H9 (cell line): Measurements from ENCODE around the gene MORN1. TPM values are rescaled to one million over a fixed set of nuclear protein-coding genes. Genes with fewer than 3 reads are reported as not detected.

Experiments
- DNase-seq: peaks from one replicate; pipeline ENCODE4 v3.0.0-alpha.2; 2017
- H2AFZ ChIP-seq: one replicate; pipeline ENCODE4 v1.6.1; 2013; ENCODE audit warnings: mild to moderate bottlenecking, low read length, control low read depth, moderate library complexity
- H2AK5ac ChIP-seq: 2 replicates; pipeline ENCODE4 v1.6.1; 2013; ENCODE audit warnings: low read length, control low read depth, mixed read lengths; ENCODE audit not compliant: insufficient read length
- H2BK120ac ChIP-seq: one replicate; pipeline ENCODE4 v1.6.1; 2013; ENCODE audit warnings: low read depth, mild to moderate bottlenecking, low read length, control low read depth, inconsistent platforms; ENCODE audit not compliant: poor library complexity, severe bottlenecking
- H2BK12ac ChIP-seq: 2 replicates; pipeline ENCODE4 v1.6.1; 2013; ENCODE audit warnings: low read length, control low read depth, mixed read lengths, low read depth; ENCODE audit not compliant: insufficient read length
- H2BK15ac ChIP-seq: 2 replicates; pipeline ENCODE4 v1.6.1; 2013; ENCODE audit warnings: low read depth, low read length, control low read depth
- H2BK20ac ChIP-seq: one replicate; pipeline ENCODE4 v1.6.1; 2013; ENCODE audit warnings: low read depth, mild to moderate bottlenecking, low read length, control low read depth, inconsistent platforms; ENCODE audit not compliant: poor library complexity, severe bottlenecking
- H2BK5ac ChIP-seq: 2 replicates; pipeline ENCODE4 v1.6.1; 2013; ENCODE audit warnings: low read length, control low read depth, mixed read lengths; ENCODE audit not compliant: insufficient read length
- H3K14ac ChIP-seq: 2 replicates; pipeline ENCODE4 v1.6.1; 2013; ENCODE audit warnings: low read length, control low read depth; ENCODE audit not compliant: insufficient read depth
- H3K18ac ChIP-seq: 2 replicates; pipeline ENCODE4 v1.6.1; 2013; ENCODE audit warnings: low read depth, mild to moderate bottlenecking, mixed read lengths, low read length, control low read depth; ENCODE audit not compliant: insufficient read length
- H3K23ac ChIP-seq: 2 replicates; pipeline ENCODE4 v1.6.1; 2013; ENCODE audit warnings: low read length, control low read depth, mixed read lengths, low read depth; ENCODE audit not compliant: insufficient read length
- H3K23me2 ChIP-seq: 2 replicates; pipeline ENCODE4 v1.6.1; 2013; ENCODE audit warnings: low read depth, mild to moderate bottlenecking, mixed read lengths, low read length, control low read depth; ENCODE audit not compliant: insufficient read length, poor library complexity, severe bottlenecking
- H3K27ac ChIP-seq: 2 replicates; pipeline ENCODE4 v1.5.1; 2013; ENCODE audit warnings: low read length, control low read depth, mixed read lengths, low read depth; ENCODE audit not compliant: insufficient read length
- H3K27me3 ChIP-seq: 2 replicates; pipeline ENCODE4 v1.6.1; 2013; ENCODE audit warnings: low read length, control low read depth, inconsistent platforms; ENCODE audit not compliant: insufficient read depth
- H3K4ac ChIP-seq: 2 replicates; pipeline ENCODE4 v1.6.1; 2013; ENCODE audit warnings: low read depth, mild to moderate bottlenecking, control low read depth, inconsistent platforms, low read length, moderate library complexity
- H3K4me1 ChIP-seq: 2 replicates; pipeline ENCODE4 v1.6.1; 2013; ENCODE audit warnings: low read length, control low read depth, inconsistent platforms; ENCODE audit not compliant: insufficient read depth
- H3K4me2 ChIP-seq: 2 replicates; pipeline ENCODE4 v1.6.1; 2013; ENCODE audit warnings: low read length, control low read depth, mixed read lengths; ENCODE audit not compliant: insufficient read length, insufficient read depth
- H3K56ac ChIP-seq: 2 replicates; pipeline ENCODE4 v1.6.1; 2013; ENCODE audit warnings: low read depth, mild to moderate bottlenecking, mixed read lengths, low read length, control low read depth; ENCODE audit not compliant: insufficient read length
- H3K79me1 ChIP-seq: 2 replicates; pipeline ENCODE4 v1.6.1; 2013; ENCODE audit warnings: low read depth, mild to moderate bottlenecking, moderate library complexity, low read length, control low read depth, inconsistent platforms; ENCODE audit not compliant: insufficient read depth, poor library complexity, severe bottlenecking
- H3K79me2 ChIP-seq: 2 replicates; pipeline ENCODE4 v1.6.1; 2013; ENCODE audit warnings: low read length, control low read depth, inconsistent platforms; ENCODE audit not compliant: insufficient read depth
- H3K9ac ChIP-seq: 2 replicates; pipeline ENCODE4 v1.6.1; 2013; ENCODE audit warnings: low read length, control low read depth, mixed read lengths; ENCODE audit not compliant: insufficient read length; ENCODE audit errors: extremely low read depth
- H3K9me3 ChIP-seq: one replicate; pipeline ENCODE4 v1.6.1; 2013; ENCODE audit warnings: low read depth, low read length, inconsistent platforms; ENCODE audit not compliant: control insufficient read depth
- H3T11ph ChIP-seq: one replicate; pipeline ENCODE4 v1.6.1; 2013; ENCODE audit warnings: mild to moderate bottlenecking, low read length, control low read depth, inconsistent platforms
- H4K20me1 ChIP-seq: one replicate; pipeline ENCODE4 v1.6.1; 2013; ENCODE audit not compliant: control insufficient read depth, insufficient read length, insufficient read depth
- H4K5ac ChIP-seq: 2 replicates; pipeline ENCODE4 v1.6.1; 2013; ENCODE audit warnings: low read depth, mild to moderate bottlenecking, mixed read lengths, low read length, control low read depth; ENCODE audit not compliant: insufficient read length
- H4K8ac ChIP-seq: replicated peaks from 2 replicates; pipeline ENCODE4 v1.6.1; 2013; ENCODE audit warnings: low read length, control low read depth, mixed read lengths, low read depth; ENCODE audit not compliant: insufficient read length
- H4K91ac ChIP-seq: 2 replicates; pipeline ENCODE4 v1.6.1; 2013; ENCODE audit warnings: low read depth, mild to moderate bottlenecking, moderate library complexity, mixed read lengths, low read length, control low read depth; ENCODE audit not compliant: insufficient read length
- H3K27ac Mint-ChIP-seq, 3 experiments: 2 replicates in 2 of 3; 3 replicates in 1 of 3; pipeline ENCODE4 v1.8.0; 2020 to 2021; ENCODE audit warnings: mixed read lengths in 3 of 3, mild to moderate bottlenecking in 1 of 3, moderate library complexity in 1 of 3
- H3K27me3 Mint-ChIP-seq: 2 replicates; pipeline ENCODE4 v1.8.0; 2021; ENCODE audit warnings: low read depth, mild to moderate bottlenecking, moderate library complexity, mixed read lengths
- H3K36me3 Mint-ChIP-seq, 3 experiments: 2 replicates in 2 of 3; 3 replicates in 1 of 3; pipeline ENCODE4 v1.8.0; 2020 to 2021; ENCODE audit warnings: low read depth in 3 of 3, mixed read lengths in 3 of 3; ENCODE audit not compliant: insufficient read depth in 1 of 3
- H3K4me1 Mint-ChIP-seq, 2 experiments: 2 replicates each; pipeline ENCODE4 v1.8.0; 2020; ENCODE audit warnings: mixed read lengths in 2 of 2
- H3K4me3 Mint-ChIP-seq, 2 experiments: 2 replicates in 1 of 2; 3 replicates in 1 of 2; pipeline ENCODE4 v1.8.0; 2020 to 2021; ENCODE audit warnings: mild to moderate bottlenecking in 2 of 2, mixed read lengths in 2 of 2, moderate library complexity in 1 of 2
- H3K9me3 Mint-ChIP-seq, 2 experiments: 2 replicates in 1 of 2; 3 replicates in 1 of 2; pipeline ENCODE4 v1.8.0; 2020; ENCODE audit warnings: mild to moderate bottlenecking in 2 of 2, mixed read lengths in 2 of 2, moderate library complexity in 1 of 2
- WGBS: extraction: QIAGEN DNeasy Blood & Tissue Kit; methylation state at CpG from one replicate; pipeline ENCODE4 v1.1.7; 2013; ENCODE audit warnings: missing lambda C conversion rate, low lambda C conversion rate, mixed read lengths; ENCODE audit not compliant: insufficient read length; ENCODE audit errors: extremely low coverage; 5-methylcytosine and 5-hydroxymethylcytosine counted together
- total RNA-seq: library from RNA; stranded (reverse); gene quantifications from 2 replicates; pipeline ENCODE4 v1.2.1, GENCODE V29; 2021
- TF ChIP-seq, protein P1 (sequence below): fragments of 200-600 bp; sonication (generic); conservative IDR thresholded peaks from 3 replicates; pipeline ENCODE4 v1.8.0; 2021; ENCODE audit warnings: antibody characterized with exemption, mild to moderate bottlenecking

The MORN1 gene
- total RNA-seq, 1 experiment from 2014 or later, result 12.7 TPM

DNA sequence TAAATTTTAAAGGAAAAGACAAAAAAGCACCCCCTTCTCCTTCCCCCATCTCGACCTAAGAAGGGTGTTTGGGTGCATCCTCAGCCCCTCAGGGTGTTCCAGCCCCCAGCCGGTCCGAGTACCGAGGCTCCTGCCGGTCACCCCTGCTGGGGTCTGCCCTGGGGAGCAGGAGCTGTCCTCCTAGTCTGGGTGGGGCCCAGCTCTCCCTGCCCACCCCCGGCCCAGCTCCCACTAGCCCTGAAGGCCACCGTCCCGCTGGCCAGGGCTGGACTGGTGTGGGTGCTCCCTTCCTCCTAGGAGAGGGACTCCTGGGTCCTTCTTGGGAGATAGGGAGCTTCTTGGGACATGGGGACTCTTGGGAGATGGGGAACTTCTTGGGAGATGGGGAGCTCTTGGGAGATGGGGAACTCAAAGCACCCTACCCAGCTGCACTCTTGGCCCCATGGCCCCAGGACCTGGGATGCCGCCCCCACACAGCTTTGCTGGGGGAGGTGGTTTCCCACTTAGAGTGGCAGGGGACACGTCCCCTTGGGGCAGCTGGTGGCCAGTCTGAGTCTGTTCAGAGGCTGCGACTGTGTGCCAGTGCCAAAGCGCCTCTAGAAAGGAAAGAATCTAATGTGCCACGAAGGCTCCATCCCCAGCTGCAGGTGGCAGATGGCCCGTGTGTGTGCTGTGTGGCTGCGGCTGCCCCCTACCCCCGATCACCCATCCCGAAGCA is 44.5 kb downstream of the MORN1 start:
- no peak overlapping the region for H2AK5ac ChIP-seq
- no peak overlapping the region for H4K91ac ChIP-seq
- no peak overlapping the region for H2AFZ ChIP-seq
- no CpG with 5 or more reads among the region's 17 CpGs for WGBS
- DNase-seq, result no peak
- H3K79me2 ChIP-seq, result no peaks in the 10 kb centered on the region
- no peak overlapping the region for H2BK15ac ChIP-seq
- H3K4me1 ChIP-seq, result no peaks in the 10 kb centered on the region
- no peak overlapping the region for H3K27ac Mint-ChIP-seq
- peaks cover 0 to 9% of the 10 kb centered on the region in 2 experiments; a peak in 1 of 4 replicates for H3K4me1 Mint-ChIP-seq
- no peak overlapping the region for H3K18ac ChIP-seq
- no peak overlapping the region for H2BK120ac ChIP-seq
- no peaks in the 10 kb centered on the region for H4K20me1 ChIP-seq
- H3K27me3 Mint-ChIP-seq, result no peaks in the 10 kb centered on the region
- H2BK12ac ChIP-seq, result no peak overlapping the region
- H4K5ac ChIP-seq, result no peak overlapping the region
- H3K4ac ChIP-seq, result no peak overlapping the region
- no peak overlapping the region for H3K27ac ChIP-seq
- no peak overlapping the region for H4K8ac ChIP-seq
- TF ChIP-seq, protein P1, sequence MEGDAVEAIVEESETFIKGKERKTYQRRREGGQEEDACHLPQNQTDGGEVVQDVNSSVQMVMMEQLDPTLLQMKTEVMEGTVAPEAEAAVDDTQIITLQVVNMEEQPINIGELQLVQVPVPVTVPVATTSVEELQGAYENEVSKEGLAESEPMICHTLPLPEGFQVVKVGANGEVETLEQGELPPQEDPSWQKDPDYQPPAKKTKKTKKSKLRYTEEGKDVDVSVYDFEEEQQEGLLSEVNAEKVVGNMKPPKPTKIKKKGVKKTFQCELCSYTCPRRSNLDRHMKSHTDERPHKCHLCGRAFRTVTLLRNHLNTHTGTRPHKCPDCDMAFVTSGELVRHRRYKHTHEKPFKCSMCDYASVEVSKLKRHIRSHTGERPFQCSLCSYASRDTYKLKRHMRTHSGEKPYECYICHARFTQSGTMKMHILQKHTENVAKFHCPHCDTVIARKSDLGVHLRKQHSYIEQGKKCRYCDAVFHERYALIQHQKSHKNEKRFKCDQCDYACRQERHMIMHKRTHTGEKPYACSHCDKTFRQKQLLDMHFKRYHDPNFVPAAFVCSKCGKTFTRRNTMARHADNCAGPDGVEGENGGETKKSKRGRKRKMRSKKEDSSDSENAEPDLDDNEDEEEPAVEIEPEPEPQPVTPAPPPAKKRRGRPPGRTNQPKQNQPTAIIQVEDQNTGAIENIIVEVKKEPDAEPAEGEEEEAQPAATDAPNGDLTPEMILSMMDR, result no peak
- H3K4me3 Mint-ChIP-seq, result no peak overlapping the region
- no peak overlapping the region for H3K4me2 ChIP-seq
- no peaks in the 10 kb centered on the region for H3K27me3 ChIP-seq
- no peak overlapping the region for H3K56ac ChIP-seq
- H2BK20ac ChIP-seq, result no peak overlapping the region
- H3K9ac ChIP-seq, result no peak overlapping the region
- H3K36me3 Mint-ChIP-seq, result no peaks in the 10 kb centered on the region
- no peak overlapping the region for H3K23ac ChIP-seq
- H3T11ph ChIP-seq, result no peak overlapping the region
- H3K79me1 ChIP-seq, result no peaks in the 10 kb centered on the region
- H3K9me3 Mint-ChIP-seq, result no peaks in the 10 kb centered on the region
- no peaks in the 10 kb centered on the region for H3K9me3 ChIP-seq
- H3K23me2 ChIP-seq, result no peaks in the 10 kb centered on the region
- H3K14ac ChIP-seq, result no peak overlapping the region; the same call in 1 of the 2 replicates
- H2BK5ac ChIP-seq, result no peak overlapping the region
